HG02798 (cell line): Measurements from ENCODE around the gene OR2L2.
"Not testable (repeated sequence)": the region's sequence is repeated elsewhere in the genome, so short reads cannot be mapped to it uniquely, and the experiment has no call there.

Experiments
- ATAC-seq: cut with Tn5 transposase; IDR thresholded peaks from one replicate; pipeline ENCODE4 v1.9.1; 2021; ENCODE audit warnings: mild to moderate bottlenecking; ENCODE audit not compliant: unreplicated experiment, poor library complexity

The OR2L2 gene, protein sequence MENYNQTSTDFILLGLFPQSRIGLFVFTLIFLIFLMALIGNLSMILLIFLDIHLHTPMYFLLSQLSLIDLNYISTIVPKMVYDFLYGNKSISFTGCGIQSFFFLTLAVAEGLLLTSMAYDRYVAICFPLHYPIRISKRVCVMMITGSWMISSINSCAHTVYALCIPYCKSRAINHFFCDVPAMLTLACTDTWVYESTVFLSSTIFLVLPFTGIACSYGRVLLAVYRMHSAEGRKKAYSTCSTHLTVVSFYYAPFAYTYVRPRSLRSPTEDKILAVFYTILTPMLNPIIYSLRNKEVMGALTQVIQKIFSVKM

GRCh38 chr1:248029770-248030169 is at the start of gene OR2L2:
OR2L2 (plus strand) TSS chr1:248030070; CDS start chr1:248038268, 8,198 bp downstream.
- no peak for ATAC-seq

DNA sequence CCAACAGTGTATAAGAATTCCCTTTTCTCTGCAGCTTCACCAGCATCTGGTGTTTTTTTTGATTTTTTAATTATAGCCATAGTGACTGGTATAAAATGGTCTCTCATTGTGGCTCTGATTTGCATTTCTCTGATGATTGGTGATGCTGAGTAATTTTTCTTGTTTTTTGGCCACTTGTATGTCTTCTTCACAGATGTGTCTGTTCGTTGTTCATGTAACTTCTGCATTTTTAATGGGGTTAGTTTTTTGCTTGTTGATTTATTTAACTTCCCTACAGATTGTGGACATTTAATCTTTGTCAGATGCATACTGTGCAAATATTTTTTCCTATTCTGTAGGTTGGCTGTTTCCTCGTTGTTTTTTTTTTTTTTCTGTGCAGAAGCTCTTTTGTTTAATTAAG is 36.9 kb upstream of the OR2L2 start:
- ATAC-seq: no peak

- ATAC-seq: no peak
These were observed 31.1 kb upstream of the OR2L2 start for GRCh38 chr1:247998811-247999210.

DNA sequence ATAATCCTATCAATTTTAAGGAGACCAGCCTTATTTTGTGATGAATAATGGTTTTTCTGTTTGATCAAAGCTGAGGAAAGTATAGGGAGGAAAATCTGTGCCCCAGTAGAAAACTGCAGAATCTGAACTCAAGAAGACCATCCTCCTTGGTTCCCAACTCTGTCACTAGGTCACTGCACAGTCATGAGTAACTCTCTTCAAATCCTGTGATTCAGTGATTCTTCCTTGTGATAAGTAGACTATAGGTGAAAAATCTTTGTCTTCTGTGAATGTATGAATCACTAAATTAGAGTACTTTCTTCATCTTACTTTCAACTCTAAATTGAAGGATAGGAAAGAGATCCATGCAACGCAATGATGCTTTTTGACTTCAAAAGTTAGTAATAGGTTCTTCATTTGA is 29.7 kb upstream of the OR2L2 start:
- no peak for ATAC-seq

DNA sequence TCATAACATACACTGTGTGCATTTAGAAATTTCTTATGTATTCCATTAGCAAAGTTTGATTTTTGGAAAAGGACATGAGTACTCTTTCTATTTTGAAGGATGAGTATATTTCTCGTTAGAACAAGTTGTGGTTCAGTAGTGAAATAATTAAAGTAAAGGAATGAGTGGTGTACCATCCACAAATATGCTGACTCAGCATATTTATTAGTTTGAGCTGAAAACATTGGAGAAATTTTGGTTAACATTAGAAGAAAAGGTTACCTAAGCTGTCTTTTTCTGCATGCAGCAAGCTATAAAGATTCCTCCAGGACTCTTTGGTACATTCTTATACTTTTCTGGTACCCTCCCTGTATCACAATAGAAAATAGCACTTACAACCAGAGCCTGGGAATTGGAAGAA is 22.1 kb upstream of the OR2L2 start:
- ATAC-seq: no peak

DNA sequence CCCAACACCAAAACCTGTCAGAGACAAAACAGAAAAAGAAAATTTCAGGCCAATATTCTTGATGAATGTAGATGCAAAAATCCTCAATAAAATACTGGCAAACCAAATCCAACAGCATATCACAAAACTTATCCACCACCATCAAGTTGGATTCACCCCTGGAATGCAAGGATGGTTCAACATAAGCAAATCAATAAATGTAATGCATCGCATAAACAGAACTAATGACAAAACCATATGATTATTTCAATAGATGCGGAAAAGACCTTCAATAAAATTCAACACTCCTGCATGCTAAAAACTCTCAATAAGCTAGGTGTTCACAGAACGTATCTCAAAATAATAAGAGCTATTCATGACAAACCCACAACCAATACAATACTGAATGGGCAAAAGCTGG is 20.2 kb upstream of the OR2L2 start:
- ATAC-seq: no peak

DNA sequence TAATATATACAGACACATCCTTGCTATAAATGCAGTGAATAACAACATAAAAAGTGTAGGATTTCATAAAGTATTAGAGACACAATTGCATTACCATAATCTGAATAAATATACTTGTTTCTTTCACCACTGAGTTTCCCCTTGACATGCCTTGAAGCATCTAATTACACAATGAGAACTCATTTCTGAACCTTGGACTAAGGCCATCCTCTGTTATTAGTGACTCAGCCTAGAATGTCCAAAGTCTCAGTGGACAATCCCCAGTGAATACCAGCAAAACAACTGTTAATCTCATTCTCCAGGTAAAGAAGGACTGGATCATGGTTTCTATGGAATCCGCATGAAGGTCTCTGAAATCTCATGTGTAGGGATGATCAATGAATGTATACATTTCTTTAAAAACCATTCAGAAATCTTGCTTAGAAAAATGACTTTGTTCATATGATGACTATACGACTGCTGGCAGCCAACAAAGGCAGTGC is 16.6 kb upstream of the OR2L2 start, which contains the start of gene OR2L5:
TSS of gene OR2L5 (plus strand) at position 432 of the 482 bp plus-strand sequence. CDS start 8,288 bp downstream, outside the sequence.
- no peak for ATAC-seq

GRCh38 chr1:248015803-248016202 is 14.1 kb upstream of the OR2L2 start:
- no peak for ATAC-seq

DNA sequence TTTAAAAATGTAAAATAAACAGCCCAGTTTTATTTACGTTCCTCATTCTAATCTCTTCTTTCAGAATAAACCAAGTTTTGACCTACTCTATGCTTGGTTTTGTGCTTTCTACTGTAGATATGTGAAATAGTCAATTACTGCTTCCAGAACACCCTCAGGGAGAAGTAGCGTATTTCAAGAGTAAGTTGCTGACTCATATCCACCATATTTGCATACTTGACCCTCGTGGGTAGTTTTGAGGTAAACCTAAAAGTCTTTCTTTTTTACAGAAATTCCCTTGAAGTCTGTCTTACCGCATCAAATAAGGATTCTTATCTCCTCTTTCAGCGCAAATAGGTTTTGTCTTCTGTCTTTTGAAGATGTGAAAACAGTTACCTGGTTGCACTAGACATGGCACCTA is 15.3 kb downstream of the OR2L2 start:
- no peak for ATAC-seq

GRCh38 chr1:248046536-248046935 is 16.7 kb downstream of the OR2L2 start, which contains the start of gene OR2L3:
OR2L3 (plus strand) TSS chr1:248046836; CDS start chr1:248060682, 13,846 bp downstream.
- ATAC-seq: no peak

GRCh38 chr1:248047008-248047407 is 17.1 kb downstream of the OR2L2 start:
- ATAC-seq: no peak

DNA sequence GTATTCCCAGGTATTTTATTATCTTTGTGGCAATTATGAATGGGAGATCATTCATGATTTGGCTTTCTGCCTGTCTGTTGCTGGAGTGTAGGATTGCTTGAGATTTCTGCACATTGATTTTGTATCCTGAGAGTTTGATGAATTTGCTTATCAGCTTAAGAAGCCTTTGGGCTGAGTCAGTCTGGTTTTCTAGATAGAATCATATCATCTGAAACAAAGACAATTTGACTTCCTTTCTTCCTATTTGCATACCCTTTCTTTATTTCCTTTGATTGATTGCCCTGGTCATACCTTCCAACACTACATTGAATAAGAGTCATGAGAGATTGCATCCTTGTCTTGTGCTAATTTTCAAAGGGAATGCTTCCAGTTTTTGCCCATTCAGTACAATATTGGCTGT is 24.8 kb downstream of the OR2L2 start:
- ATAC-seq: no peak

DNA sequence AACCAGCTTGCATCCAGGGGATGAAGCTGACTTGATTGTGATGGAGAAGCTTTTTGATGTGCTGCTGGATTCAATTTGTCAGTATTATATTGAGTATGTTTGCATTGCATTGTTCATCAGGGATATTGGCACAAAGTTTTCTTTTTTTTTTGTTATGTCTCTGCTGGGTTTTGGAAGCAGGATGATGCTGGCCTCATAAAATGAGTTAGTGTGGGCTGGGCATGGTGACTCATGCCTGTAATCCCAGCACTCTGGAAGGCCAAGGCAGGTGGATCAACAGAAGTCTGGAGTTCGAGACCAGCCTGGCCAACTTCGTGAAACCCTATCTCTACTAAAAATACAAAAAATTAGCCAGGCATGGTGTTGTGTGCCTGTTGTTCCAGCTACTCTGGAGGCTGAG is 25.4 kb downstream of the OR2L2 start:
- ATAC-seq: no peak

DNA sequence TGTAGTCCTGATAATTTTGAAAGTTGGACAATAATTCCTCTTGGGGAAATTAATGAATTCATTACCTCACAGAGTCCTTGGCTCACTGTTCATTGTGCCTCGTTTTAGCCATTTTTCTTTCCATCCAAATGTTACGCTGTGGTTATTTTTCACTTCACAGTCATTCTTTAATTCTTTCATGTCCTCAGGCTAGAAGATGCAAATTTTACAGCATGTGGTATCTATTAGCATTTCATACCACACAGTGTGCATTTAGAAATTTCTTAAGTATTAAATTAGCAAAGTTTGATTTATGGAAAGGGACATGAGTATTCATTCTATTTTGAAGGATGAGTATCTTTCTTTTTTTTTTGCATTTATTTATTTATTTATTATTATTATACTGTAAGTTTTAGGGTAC is 35.2 kb downstream of the OR2L2 start:
- no peak for ATAC-seq

GRCh38 chr1:248065604-248066003 is 35.7 kb downstream of the OR2L2 start:
- no peak for ATAC-seq

DNA sequence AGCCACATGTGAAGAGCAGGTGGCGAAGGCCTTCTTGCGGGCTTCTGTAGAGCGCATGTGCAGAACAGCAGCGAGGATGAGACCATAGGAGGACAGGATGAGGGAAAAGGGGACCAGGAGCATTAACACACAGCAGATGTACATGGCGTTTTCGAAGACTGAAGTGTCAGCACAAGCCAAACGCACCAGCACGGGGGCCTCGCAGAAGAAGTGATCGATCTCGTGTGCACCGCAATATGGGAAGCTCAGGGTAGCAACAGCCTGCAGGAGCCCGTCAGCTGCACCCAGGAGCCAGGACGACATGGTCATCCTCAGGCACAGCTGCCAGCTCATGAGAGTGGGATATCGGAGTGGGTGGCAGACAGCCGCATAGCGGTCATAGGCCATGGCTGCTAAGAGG is 54.0 kb downstream of the OR2L2 start:
- ATAC-seq: not testable (repeated sequence)
